ENCODE data around the gene MGAT5B.
"Not testable (repeated sequence)": the region's sequence is repeated elsewhere in the genome, so short reads cannot be mapped to it uniquely, and the experiment has no call there.

MGAT5B gene

DNA sequence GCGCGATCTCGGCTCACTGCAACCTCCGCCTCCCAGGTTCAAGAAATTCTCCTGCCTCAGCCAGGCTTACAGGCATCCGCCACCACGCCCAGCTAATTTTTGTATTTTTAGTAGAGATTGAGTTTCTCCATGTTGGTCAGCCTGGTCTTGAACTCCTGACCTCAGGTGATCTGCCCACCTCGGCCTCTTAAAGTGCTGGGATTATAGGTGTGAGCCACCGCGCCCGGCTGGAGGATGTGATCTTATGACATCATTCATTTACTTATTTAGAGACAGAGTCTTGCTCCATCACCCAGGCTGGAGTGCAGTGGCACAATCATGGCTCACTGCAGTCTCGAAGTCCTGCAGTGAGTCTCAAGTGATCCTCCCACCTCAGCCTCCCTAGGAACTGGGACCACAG, 19.0 kb upstream of the MGAT5B start:
- DNase-seq, result not testable (repeated sequence)

GRCh38 chr17:76852843-76853242, 15.4 kb upstream of the MGAT5B start:
- DNase-seq, result no peak

GRCh38 chr17:76855105-76855504, 13.1 kb upstream of the MGAT5B start:
- DNase-seq, result no peak

DNA sequence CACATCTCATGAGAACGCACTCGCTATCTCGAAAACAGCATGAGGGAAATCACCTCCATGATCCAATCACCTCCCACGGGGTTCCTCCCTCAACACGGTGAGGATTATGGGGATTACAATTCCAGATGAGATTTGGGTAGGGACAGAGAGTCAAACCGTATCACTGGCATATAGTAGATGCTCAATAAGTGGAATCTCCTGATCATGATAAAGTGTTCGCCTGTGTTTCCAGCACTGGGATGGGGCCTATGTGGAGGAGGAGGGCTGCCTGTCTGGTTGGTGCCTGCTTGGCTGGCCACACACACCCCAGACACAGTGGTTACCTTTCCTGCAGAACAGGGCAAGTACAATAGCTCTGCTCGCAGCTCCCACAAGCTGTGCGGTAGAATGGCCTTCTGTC, 6.1 kb upstream of the MGAT5B start:
- no peak for DNase-seq

- DNase-seq, result no peak
Observed at GRCh38 chr17:76862494-76862893, 5.7 kb upstream of the MGAT5B start.

DNA sequence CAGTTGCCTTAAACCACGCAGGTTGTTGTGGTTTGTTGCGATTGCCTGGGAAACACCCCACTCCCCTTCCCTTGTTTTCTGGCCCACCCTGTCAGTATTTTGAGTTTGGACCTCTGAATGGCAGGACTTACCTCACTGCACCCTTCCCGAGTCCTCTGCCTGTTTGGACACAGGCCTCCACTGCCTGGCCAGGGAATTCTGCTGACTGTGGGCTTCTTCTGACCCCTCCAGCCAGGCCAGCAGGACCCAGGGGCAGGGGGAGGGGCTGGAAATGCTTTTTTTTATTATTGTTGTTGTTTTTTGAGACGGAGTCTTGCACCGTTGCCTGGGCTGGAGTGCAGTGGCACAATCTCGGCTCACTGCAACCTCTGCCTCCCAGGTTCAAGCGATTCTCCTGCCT, 4.2 kb upstream of the MGAT5B start:
- no peak for DNase-seq

DNA sequence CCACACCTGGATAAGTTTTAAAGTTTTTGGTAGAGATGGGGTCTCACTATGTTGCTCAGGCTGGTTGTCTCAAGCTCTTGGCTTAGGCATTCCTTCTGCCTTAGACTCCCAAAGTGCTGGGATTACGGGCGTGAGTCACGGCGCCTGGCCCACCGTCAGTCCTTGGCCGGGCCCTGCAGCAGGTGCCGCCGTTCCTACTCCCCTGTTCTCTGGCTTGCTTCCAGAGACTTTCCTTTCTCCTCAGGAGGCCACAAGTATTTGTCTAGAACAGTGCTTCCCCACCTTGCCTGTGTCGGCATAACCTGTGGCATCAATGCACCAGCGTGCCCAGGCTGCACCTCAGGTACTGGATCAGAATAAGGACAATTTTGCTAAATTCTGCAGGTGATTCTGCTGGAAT, 3.0 kb upstream of the MGAT5B start:
- DNase-seq, result peak; percentile 64

GRCh38 chr17:76866203-76866602, 2.0 kb upstream of the MGAT5B start:
- DNase-seq, result no peak

DNA sequence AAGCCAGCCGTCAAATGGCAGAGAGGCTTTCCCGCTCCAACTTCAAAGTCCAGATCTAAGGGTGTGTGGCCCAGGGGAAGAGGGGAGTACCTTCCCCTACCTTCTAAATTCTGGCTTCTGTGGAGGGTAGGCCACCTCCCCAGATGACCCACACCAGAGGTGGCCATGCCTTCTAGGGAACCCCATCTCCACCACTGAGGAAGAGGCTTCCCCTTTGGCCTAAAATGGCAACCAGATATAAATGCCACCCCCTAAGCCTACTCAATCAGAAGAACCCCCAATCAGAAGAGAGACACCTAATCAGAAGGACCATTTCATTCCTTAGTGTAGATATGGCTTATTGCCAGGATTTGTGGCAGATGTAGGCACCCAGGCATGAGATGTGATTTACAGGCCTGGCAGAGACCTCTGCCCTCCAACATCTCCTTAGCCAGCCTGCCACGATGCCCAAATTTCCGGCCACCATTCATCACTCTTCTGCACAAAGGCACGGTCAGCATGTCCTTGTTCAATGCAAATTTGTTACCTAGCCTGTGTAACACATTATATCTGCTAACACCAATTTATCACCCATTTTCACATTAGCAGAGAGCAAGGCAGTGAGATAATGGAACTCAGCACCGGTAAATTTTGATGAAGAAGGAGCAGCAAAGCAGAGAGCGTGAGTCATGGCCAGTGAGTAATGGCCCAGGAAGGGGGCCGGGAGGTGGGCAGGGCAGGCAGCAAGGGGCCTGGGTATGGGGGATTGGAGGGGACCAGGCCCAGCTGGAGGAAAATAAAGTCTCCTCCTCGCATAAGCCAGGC, 1.2 kb upstream of the MGAT5B start:
- DNase-seq, result no peak

DNA sequence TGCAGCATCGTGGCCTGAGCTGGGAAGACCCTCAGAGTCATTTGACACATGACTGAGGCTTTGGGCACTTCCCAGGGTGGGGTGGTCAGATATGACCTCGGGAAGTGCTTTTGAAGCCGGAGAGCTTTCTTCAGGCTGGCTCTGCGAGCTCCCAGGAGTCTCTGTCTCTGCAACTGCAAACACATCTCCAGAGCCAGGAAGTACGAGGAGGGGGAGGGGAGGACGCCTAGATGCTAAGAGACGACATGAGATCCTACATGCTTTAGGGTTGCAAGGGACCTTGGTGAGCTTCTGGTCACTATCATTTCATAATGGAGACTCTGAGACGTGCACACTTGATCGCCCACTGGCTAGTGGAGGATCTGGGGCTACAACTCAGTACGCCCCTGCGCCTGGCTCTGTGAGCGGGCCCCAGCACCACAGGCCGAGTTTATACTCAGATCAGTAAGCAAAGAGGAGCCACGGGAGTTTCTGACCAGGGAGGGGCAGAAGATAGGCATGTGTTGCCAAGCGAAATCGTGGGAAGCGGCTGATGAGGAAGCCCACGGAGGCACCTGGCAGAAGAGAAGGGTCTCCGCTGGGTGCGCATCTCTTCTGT, 527 bp upstream of the MGAT5B start:
- DNase-seq, result no peak

GRCh38 chr17:76868669-76869495, 678 bp downstream of the MGAT5B start:
- peak; percentile 55 for DNase-seq

GRCh38 chr17:76869496-76870376, 1.5 kb downstream of the MGAT5B start:
- peak; percentile 32 for DNase-seq

DNA sequence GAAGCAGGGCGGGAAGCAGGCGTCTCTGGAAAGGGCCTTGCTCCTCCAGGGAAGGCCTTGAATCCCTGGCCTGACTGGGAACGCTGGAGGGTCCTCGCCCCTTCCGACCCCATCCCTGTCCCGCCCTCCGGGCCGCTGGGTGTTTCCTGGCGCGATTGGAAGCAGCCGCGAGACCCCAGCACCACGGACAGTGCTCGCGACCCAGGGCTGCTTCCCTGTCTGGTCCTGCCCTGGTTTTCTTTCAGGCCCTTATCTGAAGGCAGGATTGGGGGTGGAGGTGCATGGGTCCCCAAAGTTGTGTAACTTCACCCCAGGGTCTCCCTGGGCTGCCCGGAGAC, 2.1 kb downstream of the MGAT5B start:
- DNase-seq, result no peak

DNA sequence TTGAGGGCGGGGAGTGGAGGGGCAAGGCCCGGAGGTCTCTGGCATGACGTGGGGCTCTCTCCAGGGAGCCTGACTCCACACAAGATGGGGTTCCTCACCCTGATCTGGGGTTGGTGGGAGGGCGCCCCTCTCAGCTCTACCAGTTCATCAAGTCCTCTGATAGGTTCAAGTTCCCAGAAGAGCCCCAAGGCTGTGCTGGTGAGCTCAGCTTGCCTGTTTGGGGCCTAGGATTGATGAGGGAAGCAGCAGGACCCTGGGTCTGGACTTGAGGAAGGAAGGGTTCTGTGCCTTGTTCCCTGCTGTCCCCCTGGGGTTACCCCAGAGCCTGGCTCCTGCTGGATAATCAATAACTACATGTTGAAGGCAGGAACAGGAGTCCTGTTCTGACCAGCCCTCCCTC, 3.5 kb downstream of the MGAT5B start:
- no peak for DNase-seq

DNA sequence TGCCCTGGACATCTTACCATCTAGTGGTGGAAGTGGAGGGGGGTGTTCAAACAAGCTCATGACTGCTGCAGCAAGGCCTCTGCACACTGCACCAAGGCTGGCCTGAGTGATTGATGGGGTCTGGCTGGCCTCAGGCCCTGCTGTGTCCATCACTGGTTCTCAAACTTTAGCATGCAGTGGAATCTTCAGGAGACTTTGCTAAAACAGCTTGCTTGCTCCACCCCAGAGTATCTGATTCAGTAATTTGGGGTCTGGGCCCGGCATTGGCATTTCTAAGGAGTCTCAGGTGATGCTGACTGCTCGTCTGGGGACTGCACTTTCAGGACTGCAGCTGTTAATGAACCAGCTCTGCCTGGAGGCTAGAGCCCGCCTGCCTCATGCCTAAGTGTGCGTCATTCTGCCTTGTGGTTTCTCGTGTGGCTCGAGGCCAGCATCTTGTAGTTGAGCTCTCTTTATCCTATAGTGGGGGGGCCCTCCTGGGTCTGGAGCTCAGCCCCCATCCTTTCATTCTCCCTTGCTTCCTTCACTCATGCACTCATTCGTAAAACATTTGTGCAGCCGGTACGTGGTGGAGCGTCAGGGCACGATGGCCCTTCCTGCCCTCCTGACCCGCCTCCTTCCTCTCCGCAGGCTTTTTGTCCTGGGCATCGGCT, 4.1 kb downstream of the MGAT5B start:
- DNase-seq, result peak; percentile 94

DNA sequence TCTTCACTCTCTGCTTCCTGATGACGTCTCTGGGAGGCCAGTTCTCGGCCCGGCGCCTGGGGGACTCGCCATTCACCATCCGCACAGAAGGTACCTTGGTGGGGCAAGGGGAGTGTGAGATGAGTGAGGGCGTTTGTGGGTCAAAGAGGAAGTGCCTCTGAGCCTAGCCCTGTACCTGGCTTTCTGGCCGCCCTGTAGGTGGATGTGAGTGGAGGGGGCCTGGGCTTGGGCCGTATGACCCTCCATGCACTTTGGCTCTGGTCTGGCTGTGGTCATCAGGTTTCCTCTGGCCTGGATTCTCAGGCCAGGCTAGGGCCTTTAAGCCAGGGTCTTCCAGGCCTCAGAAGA, 4.6 kb downstream of the MGAT5B start:
- DNase-seq, result peak; percentile 28

GRCh38 chr17:76873856-76874255, 5.7 kb downstream of the MGAT5B start:
- DNase-seq, result no peak

DNA sequence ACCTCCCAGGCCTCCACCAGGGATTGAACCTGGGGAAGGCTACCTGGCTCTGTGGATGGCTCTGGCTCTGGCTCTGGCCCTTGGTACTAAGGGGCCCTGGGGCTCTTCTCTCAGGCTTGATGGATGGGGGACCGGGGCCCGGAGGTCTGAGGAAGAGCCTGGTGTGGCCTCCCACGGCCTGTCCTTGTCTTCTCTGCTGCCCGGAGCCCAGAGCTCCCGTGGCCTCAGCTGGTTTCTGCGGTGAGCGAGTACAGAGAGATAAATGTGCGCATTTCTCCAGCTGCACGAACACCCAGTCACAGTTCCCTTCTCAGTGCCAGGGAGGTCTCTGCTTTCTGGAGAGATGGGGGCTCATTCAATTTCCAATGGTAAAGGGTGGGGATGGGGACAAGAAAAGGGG, 9.2 kb downstream of the MGAT5B start:
- no peak for DNase-seq

DNA sequence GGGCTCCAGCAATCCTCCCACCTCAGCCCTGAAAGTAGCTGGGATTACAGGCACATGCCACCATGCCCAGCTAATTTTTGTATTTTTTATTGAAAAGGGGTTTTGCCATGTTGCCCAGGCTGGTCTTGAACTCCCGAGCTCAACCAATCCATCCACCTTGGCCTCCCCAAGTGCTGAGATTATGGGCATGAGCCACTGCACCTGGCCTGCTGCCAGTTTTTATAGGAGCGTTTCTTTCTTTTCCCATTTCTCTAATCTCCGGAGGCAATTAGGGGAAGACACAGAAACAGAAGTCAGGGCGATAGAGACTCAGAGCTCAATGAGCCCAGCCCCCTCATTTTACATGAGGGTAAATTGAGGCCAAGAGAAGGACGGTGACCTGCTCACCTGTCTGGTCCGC, 10.4 kb downstream of the MGAT5B start:
- no peak for DNase-seq

GRCh38 chr17:76879254-76879653, 11.1 kb downstream of the MGAT5B start:
- no peak for DNase-seq

DNA sequence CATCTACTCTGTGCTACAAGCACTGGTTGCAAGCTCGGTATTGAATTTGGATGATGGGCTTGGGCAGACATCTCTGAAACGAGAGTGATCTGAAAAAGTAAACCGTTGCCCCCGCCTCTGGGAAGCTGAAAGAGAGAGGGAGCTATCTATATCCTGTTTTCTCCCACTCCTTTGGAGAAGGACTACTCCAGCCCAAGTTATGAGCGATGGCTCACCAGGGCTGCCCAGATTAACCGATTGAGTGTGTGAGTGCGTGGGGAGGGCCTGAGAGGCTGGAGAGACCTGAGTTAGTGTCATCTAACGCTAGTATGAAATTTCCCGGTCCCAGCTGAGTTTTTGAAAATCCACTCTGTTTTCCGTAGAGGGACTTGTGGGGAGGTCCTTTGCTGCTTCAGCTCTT, 11.5 kb downstream of the MGAT5B start:
- no peak for DNase-seq

DNA sequence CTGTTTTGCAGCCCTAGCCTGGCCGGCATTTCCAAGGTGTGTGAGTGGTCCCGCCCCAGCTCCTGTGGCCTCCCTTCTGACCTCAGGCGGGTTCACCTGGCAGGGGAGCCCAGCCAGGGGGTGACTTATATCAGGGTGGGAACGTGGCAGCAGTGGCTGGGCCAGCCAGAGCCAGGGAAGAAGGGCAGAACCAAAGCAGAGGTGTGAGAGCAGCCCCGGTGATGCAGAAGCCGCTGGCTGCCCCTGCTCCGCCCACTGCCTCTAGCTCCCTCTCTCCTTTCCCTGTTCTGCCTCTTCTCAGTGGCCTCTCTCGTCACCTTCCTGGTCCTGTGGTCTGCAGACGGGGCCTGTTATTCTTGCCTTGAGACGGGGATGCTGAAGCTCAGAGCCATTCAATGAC, 12.1 kb downstream of the MGAT5B start:
- DNase-seq, result no peak

DNA sequence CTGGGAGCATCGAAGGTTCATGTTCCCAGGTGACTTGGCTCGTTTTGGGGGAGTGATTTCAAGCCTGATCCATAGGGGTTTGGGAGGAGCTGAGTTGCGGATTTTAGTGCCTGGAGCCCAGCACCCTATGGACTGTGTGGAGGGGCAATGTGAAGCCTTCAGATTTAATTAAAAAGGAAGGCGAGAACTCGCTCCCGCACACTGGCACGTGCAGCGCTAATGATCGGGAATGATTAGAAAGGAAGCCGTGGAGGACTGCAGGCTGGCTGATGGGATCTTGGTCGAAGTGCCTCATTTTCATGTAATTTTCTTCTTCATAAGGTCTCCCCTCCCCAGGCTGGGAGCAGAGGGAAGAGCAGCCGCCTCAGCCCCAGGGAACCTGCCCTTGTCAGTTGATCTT, 12.8 kb downstream of the MGAT5B start:
- DNase-seq, result no peak
